Osteoblast (primary cell): ENCODE results near the gene ADAM22. TPM values are rescaled to one million over a fixed set of nuclear protein-coding genes. Genes with fewer than 3 reads are reported as not detected.

Source experiments
- DNase-seq: peaks from one replicate; pipeline ENCODE4 v3.0.0; 2011; ENCODE audit warnings: low spot score, mixed read lengths; ENCODE audit not compliant: insufficient read length; ENCODE audit errors: missing footprints
- H2AFZ ChIP-seq: 2 replicates; pipeline ENCODE4 v1.6.0; 2011; ENCODE audit warnings: mild to moderate bottlenecking, low read length
- H3K27ac ChIP-seq: 2 replicates; pipeline ENCODE4 v1.5.1; 2011; ENCODE audit warnings: mild to moderate bottlenecking, low read depth, low read length, moderate library complexity
- H3K27me3 ChIP-seq: 2 replicates; pipeline ENCODE4 v1.6.0; 2012; ENCODE audit warnings: mild to moderate bottlenecking, control low read depth, inconsistent platforms, low read length, moderate library complexity; ENCODE audit not compliant: insufficient read depth
- H3K36me3 ChIP-seq: 2 replicates; pipeline ENCODE4 v1.5.1; 2011; ENCODE audit warnings: mild to moderate bottlenecking, low read length, control low read depth, moderate library complexity; ENCODE audit not compliant: insufficient read depth
- H3K4me1 ChIP-seq: 2 replicates; pipeline ENCODE4 v1.5.1; 2011; ENCODE audit warnings: mild to moderate bottlenecking, low read length, control low read depth, moderate library complexity; ENCODE audit not compliant: insufficient read depth
- H3K4me2 ChIP-seq: 2 replicates; pipeline ENCODE4 v1.6.0; 2011; ENCODE audit warnings: mild to moderate bottlenecking, low read length; ENCODE audit not compliant: insufficient read depth
- H3K4me3 ChIP-seq: fragments of 200-600 bp; sonication (generic); 3 replicates; pipeline ENCODE4 v1.5.1; 2012; ENCODE audit warnings: mild to moderate bottlenecking, low read length, inconsistent platforms; ENCODE audit not compliant: insufficient read depth
- H3K79me2 ChIP-seq: 2 replicates; pipeline ENCODE4 v1.6.0; 2012; ENCODE audit warnings: mild to moderate bottlenecking, low read length, control low read depth, inconsistent platforms; ENCODE audit not compliant: insufficient read depth
- H3K9me3 ChIP-seq: 2 replicates; pipeline ENCODE4 v1.5.1; 2011; ENCODE audit warnings: low read depth, low read length, control low read depth
- H4K20me1 ChIP-seq: 2 replicates; pipeline ENCODE4 v1.6.0; 2012; ENCODE audit warnings: mild to moderate bottlenecking, low read length, control low read depth; ENCODE audit not compliant: insufficient read depth
- CTCF ChIP-seq: IDR thresholded peaks from 2 replicates; pipeline ENCODE4 v1.5.1; 2011; ENCODE audit warnings: mild to moderate bottlenecking, low read depth, low read length, moderate library complexity; ENCODE audit errors: extremely low read depth
- total RNA-seq: library from RNA; depleted of rRNA; stranded (reverse); fragments of >200 nt; gene quantifications from 2 replicates; pipeline ENCODE4 v1.2.3, GENCODE V29; 2012

The ADAM22 gene
- total RNA-seq, 1 donor, result 0.36 TPM

- Histone ChIP-seq H3K9me3 (no peaks in the 10 kb centered on the region), H3K79me2 (peaks cover under 1% of the 10 kb centered on the region), H3K27me3 (peaks cover 7% of the 10 kb centered on the region), H3K27ac (no peak overlapping the region), H3K36me3 (no peaks in the 10 kb centered on the region), H2AFZ (no peak overlapping the region), H3K4me1 (peaks cover 29% of the 10 kb centered on the region), H3K4me2 (peak overlapping the region; percentile 16), H3K4me3 (no peak overlapping the region), H4K20me1 (no peaks in the 10 kb centered on the region)
- DNase-seq, result peak; percentile 77
- no peak for TF ChIP-seq CTCF
Measured at GRCh38 chr7:88224601-88225275, 290.7 kb downstream of the ADAM22 start.

DNA sequence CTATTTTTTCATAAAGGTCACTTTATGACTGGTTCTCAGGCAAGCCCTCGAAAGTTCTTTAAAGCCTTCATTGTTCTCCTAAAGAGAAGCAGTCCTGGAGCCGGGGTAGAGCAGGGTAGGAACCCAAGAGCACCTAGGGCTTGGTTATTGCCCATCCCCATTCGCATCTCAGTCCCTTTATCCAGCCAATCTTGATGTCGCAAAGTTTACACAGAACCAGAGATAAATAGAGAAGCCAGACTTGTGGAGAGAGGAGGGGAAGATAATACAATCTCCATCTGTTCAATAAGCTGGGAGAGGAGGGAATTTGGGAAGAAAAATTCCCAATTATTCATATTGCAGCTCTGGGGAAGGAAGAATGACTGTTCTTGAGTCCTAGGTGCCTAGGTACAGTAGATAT lies 292.1 kb downstream of the ADAM22 start:
- no peak overlapping the region for H3K4me2 ChIP-seq
- no peaks in the 10 kb centered on the region for H3K36me3 ChIP-seq
- no peak overlapping the region for H3K4me3 ChIP-seq
- no peak for TF ChIP-seq CTCF
- H3K79me2 ChIP-seq, result no peaks in the 10 kb centered on the region
- peaks cover 7% of the 10 kb centered on the region for H3K27me3 ChIP-seq
- H4K20me1 ChIP-seq, result no peaks in the 10 kb centered on the region
- H3K4me1 ChIP-seq, result peaks cover 25% of the 10 kb centered on the region
- DNase-seq, result no peak
- H2AFZ ChIP-seq, result no peak overlapping the region
- H3K9me3 ChIP-seq, result no peaks in the 10 kb centered on the region
- no peak overlapping the region for H3K27ac ChIP-seq

DNA sequence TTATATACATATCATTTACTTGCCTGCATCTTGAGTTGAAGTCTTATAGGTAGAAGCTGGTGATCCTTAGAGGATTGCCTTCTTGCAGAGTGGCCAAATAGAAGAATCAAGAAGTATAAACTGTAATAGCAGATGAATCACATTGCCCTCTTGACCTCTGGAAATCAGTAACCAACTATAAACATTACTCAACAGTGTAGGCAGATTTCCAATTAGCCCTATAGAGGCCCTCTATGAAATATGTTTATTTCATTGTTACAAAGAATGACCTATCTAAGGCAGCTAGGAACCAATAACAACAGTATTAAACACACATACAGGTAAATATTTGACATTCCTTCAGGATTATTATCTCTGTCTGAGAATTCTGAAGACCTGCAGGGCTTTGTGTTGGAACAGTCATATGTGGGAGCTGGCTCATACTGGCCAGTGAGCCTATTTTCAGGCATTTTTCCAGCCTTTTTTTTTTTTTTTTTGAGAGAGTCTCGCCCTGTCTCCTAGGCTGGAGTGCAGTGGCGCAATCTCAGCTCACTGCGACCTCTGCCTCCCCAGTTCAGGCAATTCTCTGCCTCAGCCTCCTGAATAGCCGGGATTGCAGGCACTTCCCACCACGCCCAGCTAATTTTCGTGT lies 292.9 kb downstream of the ADAM22 start:
- peaks cover 7% of the 10 kb centered on the region for H3K27me3 ChIP-seq
- H3K4me1 ChIP-seq, result peaks cover 25% of the 10 kb centered on the region
- H3K4me2 ChIP-seq, result peak overlapping the region; percentile 67
- peak; percentile 38 for DNase-seq
- H2AFZ ChIP-seq, result no peak overlapping the region
- no peaks in the 10 kb centered on the region for H3K79me2 ChIP-seq
- H3K27ac ChIP-seq, result no peak overlapping the region
- no peaks in the 10 kb centered on the region for H3K9me3 ChIP-seq
- H3K36me3 ChIP-seq, result no peaks in the 10 kb centered on the region
- no peak for TF ChIP-seq CTCF
- H4K20me1 ChIP-seq, result no peaks in the 10 kb centered on the region
- H3K4me3 ChIP-seq, result no peak overlapping the region

- H3K79me2 ChIP-seq, result no peaks in the 10 kb centered on the region
- no peak for TF ChIP-seq CTCF
- H2AFZ ChIP-seq, result no peak overlapping the region
- H3K4me1 ChIP-seq, result peaks cover 22% of the 10 kb centered on the region
- no peak overlapping the region for H3K27ac ChIP-seq
- no peaks in the 10 kb centered on the region for H4K20me1 ChIP-seq
- no peak overlapping the region for H3K4me2 ChIP-seq
- no peak for DNase-seq
- peaks cover 7% of the 10 kb centered on the region for H3K27me3 ChIP-seq
- no peaks in the 10 kb centered on the region for H3K36me3 ChIP-seq
- no peak overlapping the region for H3K4me3 ChIP-seq
- no peaks in the 10 kb centered on the region for H3K9me3 ChIP-seq
Measured at GRCh38 chr7:88229302-88229995, 295.4 kb downstream of the ADAM22 start.
